ENCODE results near the gene PCDHGC3.

Gene PCDHGC3

GRCh38 chr5:141483902-141484301, 8.1 kb downstream of the PCDHGC3 start:
- peak overlapping the region; percentile 96 for H3K4me2 ChIP-seq (ENCODE audit: low read length)
- H3K9me2 ChIP-seq (replicated peaks; ENCODE audit: control insufficient read depth, low read length) = no peaks in the 10 kb centered on the region
- H3K36me3 ChIP-seq (ENCODE audit: control insufficient read depth, low read length) = peaks cover 83% of the 10 kb centered on the region
- H3K79me2 ChIP-seq (ENCODE audit: control insufficient read depth, low read length) = peaks cover 100% of the 10 kb centered on the region
- H3K27me3 ChIP-seq (ENCODE audit: control insufficient read depth, low read length) = no peaks in the 10 kb centered on the region
- H3K4me1 ChIP-seq (ENCODE audit: control insufficient read depth, low read length) = peaks cover 64% of the 10 kb centered on the region
- peak overlapping the region; percentile 22 for H3K4me3 ChIP-seq (ENCODE audit: low read length)
- H3F3A ChIP-seq (ENCODE audit: control insufficient read depth, insufficient read depth) = peaks cover 8% of the 10 kb centered on the region; the same call in 1 of the 2 replicates
- H3K27ac ChIP-seq (ENCODE audit: low read depth, low read length) = no peak overlapping the region
- TF ChIP-seq CTCF (IDR thresholded peaks at IDR 0.05; ENCODE audit: low read depth, low read length, poor library complexity, severe bottlenecking) (no peak), EZH2phosphoT487 (IDR thresholded peaks at IDR 0.05; ENCODE audit: borderline replicate concordance, low read length) (no peak)
- H3K9me3 ChIP-seq (ENCODE audit: control insufficient read depth, insufficient read depth, low read length) = no peaks in the 10 kb centered on the region
- no peaks in the 10 kb centered on the region for H4K20me1 ChIP-seq (ENCODE audit: control insufficient read depth, insufficient read depth, low read depth, low read length)

- no peaks in the 10 kb centered on the region for H4K20me1 ChIP-seq (ENCODE audit: control insufficient read depth, insufficient read depth, low read depth, low read length)
- H3K9me2 ChIP-seq (replicated peaks; ENCODE audit: control insufficient read depth, low read length) = no peaks in the 10 kb centered on the region
- no peak for TF ChIP-seq CTCF (IDR thresholded peaks at IDR 0.05; ENCODE audit: low read depth, low read length, poor library complexity, severe bottlenecking)
- no peak for TF ChIP-seq EZH2phosphoT487 (IDR thresholded peaks at IDR 0.05; ENCODE audit: borderline replicate concordance, low read length)
- H3K79me2 ChIP-seq (ENCODE audit: control insufficient read depth, low read length) = peaks cover 100% of the 10 kb centered on the region
- peaks cover 8% of the 10 kb centered on the region; the same call in 1 of the 2 replicates for H3F3A ChIP-seq (ENCODE audit: control insufficient read depth, insufficient read depth)
- H3K4me1 ChIP-seq (ENCODE audit: control insufficient read depth, low read length) = peaks cover 62% of the 10 kb centered on the region
- H3K36me3 ChIP-seq (ENCODE audit: control insufficient read depth, low read length) = peaks cover 85% of the 10 kb centered on the region
- peak overlapping the region; percentile 22 for H3K4me3 ChIP-seq (ENCODE audit: low read length)
- H3K9me3 ChIP-seq (ENCODE audit: control insufficient read depth, insufficient read depth, low read length) = no peaks in the 10 kb centered on the region
- no peaks in the 10 kb centered on the region for H3K27me3 ChIP-seq (ENCODE audit: control insufficient read depth, low read length)
- H3K27ac ChIP-seq (ENCODE audit: low read depth, low read length) = no peak overlapping the region
- H3K4me2 ChIP-seq (ENCODE audit: low read length) = peak overlapping the region; percentile 96
These were observed 8.5 kb downstream of the PCDHGC3 start for GRCh38 chr5:141484310-141484640.

GRCh38 chr5:141484641-141485311, 9.0 kb downstream of the PCDHGC3 start, which contains the start of gene PCDHGC4:
Gene PCDHGC4 (plus strand): TSS chr5:141485030. CDS start chr5:141485174, 144 bp downstream.
- Histone ChIP-seq H3K36me3 (ENCODE audit: control insufficient read depth, low read length) (peaks cover 85% of the 10 kb centered on the region), H3K27ac (ENCODE audit: low read depth, low read length) (no peak within 1 kb of the TSS), H3K79me2 (ENCODE audit: control insufficient read depth, low read length) (peaks cover 100% of the 10 kb centered on the region), H3K4me1 (ENCODE audit: control insufficient read depth, low read length) (peaks cover 59% of the 10 kb centered on the region), H4K20me1 (ENCODE audit: control insufficient read depth, insufficient read depth, low read depth, low read length) (no peaks in the 10 kb centered on the region), H3K9me2 (replicated peaks; ENCODE audit: control insufficient read depth, low read length) (no peaks in the 10 kb centered on the region), H3K4me3 (ENCODE audit: low read length) (peak within 1 kb of the TSS; percentile 22), H3K27me3 (ENCODE audit: control insufficient read depth, low read length) (no peaks in the 10 kb centered on the region), H3K9me3 (ENCODE audit: control insufficient read depth, insufficient read depth, low read length) (no peaks in the 10 kb centered on the region), H3F3A (ENCODE audit: control insufficient read depth, insufficient read depth) (peaks cover 8% of the 10 kb centered on the region; the same call in 1 of the 2 replicates), H3K4me2 (ENCODE audit: low read length) (peak within 1 kb of the TSS; percentile 96)
- no peak for TF ChIP-seq EZH2phosphoT487 (IDR thresholded peaks at IDR 0.05; ENCODE audit: borderline replicate concordance, low read length)
- TF ChIP-seq CTCF (IDR thresholded peaks at IDR 0.05; ENCODE audit: low read depth, low read length, poor library complexity, severe bottlenecking) = no peak

Data from DOHH2 (cell line).